ENCODE data around the gene PLA2G3. TPM values are rescaled to one million over a fixed set of nuclear protein-coding genes. Genes with fewer than 3 reads are reported as not detected.

The PLA2G3 gene
- total and polyA plus RNA-seq, 7 donors: 5.2 TPM; not detected in 6

DNA sequence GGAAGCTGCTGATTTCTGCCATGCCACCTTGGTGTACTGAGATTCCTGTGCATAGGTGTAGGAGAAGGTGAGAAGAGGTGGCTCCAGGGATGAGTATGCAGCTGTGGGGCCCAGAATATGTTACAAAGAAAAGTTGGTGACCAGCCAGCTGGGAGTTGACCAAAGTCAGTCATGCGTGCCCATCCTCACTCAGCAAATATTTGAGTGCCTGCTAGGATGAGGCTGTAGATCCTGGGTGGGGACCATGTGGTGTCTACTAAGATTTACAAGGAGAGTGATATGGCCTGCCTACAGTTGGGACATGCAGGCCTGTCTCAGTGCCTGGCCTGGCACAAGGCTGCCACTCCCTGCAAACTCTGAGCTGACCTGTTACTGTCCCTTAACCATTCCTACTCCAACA lies 39.0 kb upstream of the PLA2G3 start:
- Histone ChIP-seq H3K9me3 (no peaks in the 10 kb centered on the region), H3K27me3 (no peaks in the 10 kb centered on the region), H3K27ac (no peak overlapping the region), H3K36me3 (peaks cover 0 to 18% (median 2%) of the 10 kb centered on the region in 4 donors), H3K4me1 (peaks cover 0 to 35% (median 21%) of the 10 kb centered on the region in 4 donors), H3K4me3 (no peak overlapping the region)
- TF ChIP-seq POLR2A (IDR thresholded peaks at IDR 0.05) (no peak), EP300 (IDR thresholded peaks at IDR 0.05) (no peak), POLR2AphosphoS5 (IDR thresholded peaks at IDR 0.05) (no peak)
- TF ChIP-seq, protein P1, sequence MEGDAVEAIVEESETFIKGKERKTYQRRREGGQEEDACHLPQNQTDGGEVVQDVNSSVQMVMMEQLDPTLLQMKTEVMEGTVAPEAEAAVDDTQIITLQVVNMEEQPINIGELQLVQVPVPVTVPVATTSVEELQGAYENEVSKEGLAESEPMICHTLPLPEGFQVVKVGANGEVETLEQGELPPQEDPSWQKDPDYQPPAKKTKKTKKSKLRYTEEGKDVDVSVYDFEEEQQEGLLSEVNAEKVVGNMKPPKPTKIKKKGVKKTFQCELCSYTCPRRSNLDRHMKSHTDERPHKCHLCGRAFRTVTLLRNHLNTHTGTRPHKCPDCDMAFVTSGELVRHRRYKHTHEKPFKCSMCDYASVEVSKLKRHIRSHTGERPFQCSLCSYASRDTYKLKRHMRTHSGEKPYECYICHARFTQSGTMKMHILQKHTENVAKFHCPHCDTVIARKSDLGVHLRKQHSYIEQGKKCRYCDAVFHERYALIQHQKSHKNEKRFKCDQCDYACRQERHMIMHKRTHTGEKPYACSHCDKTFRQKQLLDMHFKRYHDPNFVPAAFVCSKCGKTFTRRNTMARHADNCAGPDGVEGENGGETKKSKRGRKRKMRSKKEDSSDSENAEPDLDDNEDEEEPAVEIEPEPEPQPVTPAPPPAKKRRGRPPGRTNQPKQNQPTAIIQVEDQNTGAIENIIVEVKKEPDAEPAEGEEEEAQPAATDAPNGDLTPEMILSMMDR (IDR thresholded peaks at IDR 0.05): no peak
- WGBS, 2 donors: 11 to 67% methylated on average over 1 of the region's 1 CpG
- intact Hi-C loops (cut with DNase I): no loop called here
- no peak for DNase-seq

DNA sequence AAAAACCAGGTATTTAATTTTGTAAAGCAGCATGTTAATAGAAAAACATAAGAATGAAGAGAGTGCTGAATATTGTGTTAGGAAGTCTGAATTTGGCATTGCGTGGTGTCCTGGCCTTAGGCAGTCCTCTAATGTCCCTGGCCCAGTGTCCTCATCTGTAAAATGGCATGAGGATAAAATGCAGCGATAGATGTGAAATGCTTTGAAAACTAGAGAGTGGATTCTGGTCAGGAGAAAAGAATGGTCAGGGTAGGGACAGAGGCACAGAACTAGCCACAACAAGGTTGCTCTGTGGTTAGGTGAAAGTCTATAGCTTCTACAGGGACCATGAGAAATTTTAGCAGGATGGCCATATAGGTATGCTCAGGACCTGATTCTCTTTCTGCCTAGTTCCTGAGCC lies 38.6 kb upstream of the PLA2G3 start:
- no peaks in the 10 kb centered on the region for H3K9me3 ChIP-seq
- no peak for DNase-seq
- H3K27me3 ChIP-seq: no peaks in the 10 kb centered on the region
- H3K36me3 ChIP-seq: peaks cover 0 to 18% (median 2%) of the 10 kb centered on the region in 4 donors
- peaks cover 0 to 38% (median 25%) of the 10 kb centered on the region in 4 donors for H3K4me1 ChIP-seq
- intact Hi-C loops (cut with DNase I): no loop called here
- 98 to 99% methylated on average over 2 of the region's 2 CpGs for WGBS, 2 donors
- TF ChIP-seq, protein P1 (IDR thresholded peaks at IDR 0.05): no peak
- TF ChIP-seq POLR2A (IDR thresholded peaks at IDR 0.05) (no peak), POLR2AphosphoS5 (IDR thresholded peaks at IDR 0.05) (no peak), EP300 (IDR thresholded peaks at IDR 0.05) (no peak)
- no peak overlapping the region for H3K4me3 ChIP-seq
- no peak overlapping the region for H3K27ac ChIP-seq

DNA sequence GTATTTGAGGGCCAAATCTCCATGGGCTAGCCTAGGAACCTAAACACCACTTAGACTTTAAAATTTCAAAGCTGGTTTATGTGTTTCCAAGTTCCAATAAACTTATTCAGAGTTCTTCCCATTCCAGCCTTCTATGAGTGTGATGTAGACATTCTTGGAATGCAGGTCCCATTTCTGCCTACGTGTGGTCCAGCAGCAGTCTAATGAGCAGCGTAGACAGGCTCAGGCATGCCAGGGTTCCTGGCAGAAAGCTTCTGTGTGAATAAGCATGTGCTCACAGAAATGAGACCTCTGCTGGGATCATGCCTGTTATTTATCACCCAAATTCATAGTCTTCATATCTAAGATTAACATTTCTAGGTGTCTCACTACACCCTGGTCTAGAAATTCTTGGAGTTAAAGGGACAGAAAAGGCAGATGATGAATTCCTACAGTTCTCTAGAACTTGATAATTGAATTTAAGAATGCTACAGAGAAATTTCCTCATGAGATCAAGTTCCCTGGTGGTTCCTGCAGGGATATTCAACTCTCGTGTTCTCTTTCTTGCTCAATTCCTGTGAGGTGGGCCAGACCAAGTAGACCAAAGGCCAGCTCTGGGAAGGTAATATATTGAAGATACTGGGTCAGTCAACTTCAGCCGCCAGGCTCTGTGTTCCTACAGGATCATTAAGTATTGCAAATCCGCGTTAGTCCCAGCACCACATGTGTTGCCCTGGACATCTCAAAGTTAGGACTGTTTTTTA lies 37.3 kb upstream of the PLA2G3 start:
- H3K27ac ChIP-seq: peak overlapping the region in 3 of 4 donors; percentile 31 to 72 (median 37)
- peaks cover 0 to 51% (median 38%) of the 10 kb centered on the region in 4 donors for H3K4me1 ChIP-seq
- WGBS, 2 donors: 91 to 93% methylated on average over 6 of the region's 6 CpGs

GRCh38 chr22:31176923-31177322 lies 36.6 kb upstream of the PLA2G3 start:
- H3K9me3 ChIP-seq: no peaks in the 10 kb centered on the region
- H3K27ac ChIP-seq: peak overlapping the region in 3 of 4 donors; percentile 31 to 72 (median 37)
- no peak for DNase-seq
- no peak overlapping the region for H3K4me3 ChIP-seq
- H3K36me3 ChIP-seq: peaks cover 0 to 6% (median 0%) of the 10 kb centered on the region in 4 donors
- WGBS, 2 donors: 94% methylated on average over 1 of the region's 1 CpG
- no peaks in the 10 kb centered on the region for H3K27me3 ChIP-seq
- intact Hi-C loops (cut with DNase I): no loop called here
- H3K4me1 ChIP-seq: peaks cover 0 to 51% (median 38%) of the 10 kb centered on the region in 4 donors
- no peak for TF ChIP-seq EP300 (IDR thresholded peaks at IDR 0.05)
- no peak for TF ChIP-seq POLR2A (IDR thresholded peaks at IDR 0.05)
- TF ChIP-seq, protein P1 (IDR thresholded peaks at IDR 0.05): no peak
- no peak for TF ChIP-seq POLR2AphosphoS5 (IDR thresholded peaks at IDR 0.05)

More for the DNA sequence above, 37.3 kb upstream of the PLA2G3 start:
- H3K9me3 ChIP-seq: no peaks in the 10 kb centered on the region
- no peak overlapping the region for H3K4me3 ChIP-seq
- intact Hi-C loops (cut with DNase I): no loop called here
- H3K27me3 ChIP-seq: no peaks in the 10 kb centered on the region
- H3K36me3 ChIP-seq: peaks cover 0 to 13% (median 0%) of the 10 kb centered on the region in 4 donors
- DNase-seq: no peak
- TF ChIP-seq, protein P1 (IDR thresholded peaks at IDR 0.05): no peak
- no peak for TF ChIP-seq POLR2A (IDR thresholded peaks at IDR 0.05)
- no peak for TF ChIP-seq EP300 (IDR thresholded peaks at IDR 0.05)
- TF ChIP-seq POLR2AphosphoS5 (IDR thresholded peaks at IDR 0.05): no peak
